ENCODE measurements around the gene PRSS57.
A peak's percentile ranks its signal among the peaks of the same experiment; 100 is the strongest.
"Not testable (repeated sequence)": the region's sequence is repeated elsewhere in the genome, so short reads cannot be mapped to it uniquely, and the experiment has no call there.

Gene PRSS57

GRCh38 chr19:695352-695949, at the start of gene PRSS57:
PRSS57 (minus strand) TSS chr19:695452; CDS start chr19:695430, 22 bp downstream.
- no peak for DNase-seq (ENCODE audit: low spot score)

- DNase-seq (ENCODE audit: low spot score), result no peak
Measured at GRCh38 chr19:743168-743687, 48.0 kb upstream of the PRSS57 start.

- no peak for DNase-seq (ENCODE audit: low spot score)
Measured at GRCh38 chr19:742540-743075, 47.4 kb upstream of the PRSS57 start.

GRCh38 chr19:741506-742131, 46.4 kb upstream of the PRSS57 start:
- peak; percentile 68 for DNase-seq (ENCODE audit: low spot score)

- not testable (repeated sequence) for DNase-seq (ENCODE audit: low spot score)
Measured at GRCh38 chr19:740816-741505, 45.7 kb upstream of the PRSS57 start.

GRCh38 chr19:739998-740715, 44.9 kb upstream of the PRSS57 start:
- DNase-seq (ENCODE audit: low spot score), result no peak

- DNase-seq (ENCODE audit: low spot score), result no peak
Measured at GRCh38 chr19:738509-739128, 43.4 kb upstream of the PRSS57 start.

GRCh38 chr19:737591-738093, 42.4 kb upstream of the PRSS57 start:
- DNase-seq (ENCODE audit: low spot score), result peak; percentile 82

- DNase-seq (ENCODE audit: low spot score), result no peak
Measured at GRCh38 chr19:736125-736524, 40.9 kb upstream of the PRSS57 start.

- no peak for DNase-seq (ENCODE audit: low spot score)
Measured at GRCh38 chr19:734716-735115, 39.5 kb upstream of the PRSS57 start.

GRCh38 chr19:732148-733069, 37.2 kb upstream of the PRSS57 start:
- DNase-seq (ENCODE audit: low spot score), result no peak

- DNase-seq (ENCODE audit: low spot score), result no peak
Measured at GRCh38 chr19:731000-731399, 35.7 kb upstream of the PRSS57 start.

GRCh38 chr19:729965-730668, 34.9 kb upstream of the PRSS57 start:
- no peak for DNase-seq (ENCODE audit: low spot score)

GRCh38 chr19:729564-729963, 34.3 kb upstream of the PRSS57 start:
- not testable (repeated sequence) for DNase-seq (ENCODE audit: low spot score)

- no peak for DNase-seq (ENCODE audit: low spot score)
Measured at GRCh38 chr19:728011-728410, 32.8 kb upstream of the PRSS57 start.

GRCh38 chr19:726993-727956, 32.0 kb upstream of the PRSS57 start:
- no peak for DNase-seq (ENCODE audit: low spot score)

GRCh38 chr19:725461-726089, 30.3 kb upstream of the PRSS57 start:
- no peak for DNase-seq (ENCODE audit: low spot score)

- DNase-seq (ENCODE audit: low spot score), result no peak
Measured at GRCh38 chr19:723714-724113, 28.5 kb upstream of the PRSS57 start.
